Mesendoderm (in vitro differentiated cells): ENCODE results near the gene MAP4K1.
"Not testable (repeated sequence)": the region's sequence is repeated elsewhere in the genome, so short reads cannot be mapped to it uniquely, and the experiment has no call there.

Experiments used
- DNase-seq: peaks from one replicate; pipeline ENCODE4 v3.0.0; 2013
- H2AK5ac ChIP-seq: 2 replicates; pipeline ENCODE4 v1.6.1; 2013; ENCODE audit warnings: low read length, inconsistent platforms
- H2BK120ac ChIP-seq: 2 replicates; pipeline ENCODE4 v1.6.1; 2013; ENCODE audit warnings: low read depth, mild to moderate bottlenecking, low read length, moderate library complexity, mixed read lengths
- H2BK15ac ChIP-seq: replicated peaks from 2 replicates; pipeline ENCODE4 v1.6.1; 2013; ENCODE audit warnings: low read depth, mild to moderate bottlenecking, moderate library complexity
- H2BK5ac ChIP-seq: 2 replicates; pipeline ENCODE4 v1.6.1; 2013; ENCODE audit warnings: low read length, inconsistent platforms
- H3K18ac ChIP-seq: 2 replicates; pipeline ENCODE4 v1.6.1; 2013; ENCODE audit warnings: mild to moderate bottlenecking, low read length, mixed read lengths
- H3K23ac ChIP-seq: one replicate; pipeline ENCODE4 v1.6.1; 2013; ENCODE audit warnings: low read length
- H3K27ac ChIP-seq: 2 replicates; pipeline ENCODE4 v1.5.1; 2013; ENCODE audit warnings: low read depth, mild to moderate bottlenecking, inconsistent platforms, low read length, moderate library complexity
- H3K27me3 ChIP-seq: 2 replicates; pipeline ENCODE4 v1.6.1; 2013; ENCODE audit warnings: low read length, control low read depth, mild to moderate bottlenecking, inconsistent platforms; ENCODE audit not compliant: insufficient read depth, poor library complexity
- H3K36me3 ChIP-seq: 2 replicates; pipeline ENCODE4 v1.6.1; 2013; ENCODE audit warnings: low read length, inconsistent platforms; ENCODE audit not compliant: control insufficient read depth, insufficient read depth
- H3K4ac ChIP-seq: one replicate; pipeline ENCODE4 v1.6.1; 2013; ENCODE audit warnings: low read depth, mild to moderate bottlenecking, low read length, moderate library complexity
- H3K4me1 ChIP-seq: 2 replicates; pipeline ENCODE4 v1.6.1; 2013; ENCODE audit warnings: low read depth, low read length, inconsistent platforms; ENCODE audit not compliant: control insufficient read depth
- H3K4me2 ChIP-seq: 2 replicates; pipeline ENCODE4 v1.6.1; 2013; ENCODE audit warnings: low read length
- H3K4me3 ChIP-seq: 2 replicates; pipeline ENCODE4 v1.5.1; 2013; ENCODE audit warnings: mild to moderate bottlenecking, low read length
- H3K56ac ChIP-seq: one replicate; pipeline ENCODE4 v1.6.1; 2013; ENCODE audit warnings: low read length
- H3K79me1 ChIP-seq: 2 replicates; pipeline ENCODE4 v1.6.1; 2013; ENCODE audit warnings: low read length, inconsistent platforms
- H3K79me2 ChIP-seq: 2 replicates; pipeline ENCODE4 v1.6.1; 2013; ENCODE audit warnings: mild to moderate bottlenecking, low read length; ENCODE audit not compliant: control insufficient read depth, insufficient read depth
- H3K9ac ChIP-seq: 2 replicates; pipeline ENCODE4 v1.6.1; 2013; ENCODE audit warnings: low read length, inconsistent platforms
- H4K5ac ChIP-seq: one replicate; pipeline ENCODE4 v1.6.1; 2013; ENCODE audit warnings: low read length
- H4K8ac ChIP-seq: one replicate; pipeline ENCODE4 v1.6.1; 2013; ENCODE audit warnings: low read depth, mild to moderate bottlenecking, control low read depth, low read length, moderate library complexity
- WGBS: extraction: QIAGEN DNeasy Blood & Tissue Kit; methylation state at CpG from one replicate; pipeline ENCODE4 v1.1.7; 2013; ENCODE audit warnings: low lambda C conversion rate, missing lambda C conversion rate; ENCODE audit not compliant: insufficient coverage; ENCODE audit errors: extremely low coverage; 5-methylcytosine and 5-hydroxymethylcytosine counted together

MAP4K1 gene

GRCh38 chr19:38583219-38583984, 34.4 kb downstream of the MAP4K1 start:
- H3K27ac ChIP-seq = no peak overlapping the region
- no CpG with 5 or more reads among the region's 14 CpGs for WGBS
- H3K79me1 ChIP-seq = no peaks in the 10 kb centered on the region
- H3K18ac ChIP-seq = no peak overlapping the region
- H3K79me2 ChIP-seq = no peaks in the 10 kb centered on the region
- no peak for DNase-seq
- no peak overlapping the region for H2BK15ac ChIP-seq
- no peak overlapping the region for H4K5ac ChIP-seq
- no peaks in the 10 kb centered on the region for H3K36me3 ChIP-seq
- no peak overlapping the region for H3K9ac ChIP-seq
- no peak overlapping the region for H3K23ac ChIP-seq
- H3K4ac ChIP-seq = no peak overlapping the region
- H2AK5ac ChIP-seq = no peak overlapping the region
- no peak overlapping the region for H3K4me3 ChIP-seq
- no peak overlapping the region for H2BK5ac ChIP-seq
- H4K8ac ChIP-seq = no peak overlapping the region
- no peak overlapping the region for H3K4me2 ChIP-seq
- H3K56ac ChIP-seq = no peak overlapping the region
- H2BK120ac ChIP-seq = no peak overlapping the region
- H3K4me1 ChIP-seq = no peaks in the 10 kb centered on the region
- H3K27me3 ChIP-seq = no peaks in the 10 kb centered on the region

- H2BK15ac ChIP-seq = no peak overlapping the region
- H3K79me1 ChIP-seq = no peaks in the 10 kb centered on the region
- no peak overlapping the region for H3K56ac ChIP-seq
- H4K5ac ChIP-seq = no peak overlapping the region
- H3K4me2 ChIP-seq = no peak overlapping the region
- no peak overlapping the region for H4K8ac ChIP-seq
- no peak overlapping the region for H3K27ac ChIP-seq
- H3K27me3 ChIP-seq = no peaks in the 10 kb centered on the region
- no peak overlapping the region for H3K4me3 ChIP-seq
- no peak overlapping the region for H2AK5ac ChIP-seq
- no peak overlapping the region for H2BK120ac ChIP-seq
- no peak for DNase-seq
- WGBS = no CpG with 5 or more reads among the region's 15 CpGs
- H3K9ac ChIP-seq = no peak overlapping the region
- no peak overlapping the region for H3K18ac ChIP-seq
- no peak overlapping the region for H3K4ac ChIP-seq
- H3K36me3 ChIP-seq = no peaks in the 10 kb centered on the region
- H3K79me2 ChIP-seq = no peaks in the 10 kb centered on the region
- no peaks in the 10 kb centered on the region for H3K4me1 ChIP-seq
- H3K23ac ChIP-seq = no peak overlapping the region
- H2BK5ac ChIP-seq = no peak overlapping the region
Measured at GRCh38 chr19:38580080-38580479, 37.7 kb downstream of the MAP4K1 start.

- not testable (repeated sequence) for H3K36me3 ChIP-seq, H3K18ac ChIP-seq, H3K4me3 ChIP-seq, H3K23ac ChIP-seq, H4K8ac ChIP-seq, H2BK5ac ChIP-seq, H4K5ac ChIP-seq, H2AK5ac ChIP-seq, H3K9ac ChIP-seq, DNase-seq, H3K27me3 ChIP-seq, H2BK15ac ChIP-seq, H3K79me1 ChIP-seq, H3K4ac ChIP-seq, H3K4me1 ChIP-seq, H3K56ac ChIP-seq, H3K27ac ChIP-seq, H3K4me2 ChIP-seq, H3K79me2 ChIP-seq, H2BK120ac ChIP-seq
- WGBS = no CpG with 5 or more reads among the region's 6 CpGs
Measured at GRCh38 chr19:38579304-38579703, 38.4 kb downstream of the MAP4K1 start.

GRCh38 chr19:38577826-38578225, 39.9 kb downstream of the MAP4K1 start:
- Histone ChIP-seq H4K8ac (no peak overlapping the region), H2AK5ac (no peak overlapping the region), H3K23ac (no peak overlapping the region), H3K4me2 (no peak overlapping the region), H3K18ac (no peak overlapping the region), H3K4me3 (no peak overlapping the region), H3K79me1 (no peaks in the 10 kb centered on the region), H3K27me3 (no peaks in the 10 kb centered on the region), H2BK120ac (no peak overlapping the region), H4K5ac (no peak overlapping the region), H3K4me1 (no peaks in the 10 kb centered on the region), H3K27ac (no peak overlapping the region), H2BK5ac (no peak overlapping the region), H3K4ac (no peak overlapping the region), H3K36me3 (no peaks in the 10 kb centered on the region), H3K79me2 (no peaks in the 10 kb centered on the region), H2BK15ac (no peak overlapping the region), H3K9ac (no peak overlapping the region), H3K56ac (no peak overlapping the region)
- DNase-seq = no peak
- no CpG with 5 or more reads among the region's 11 CpGs for WGBS

GRCh38 chr19:38571682-38572081, 46.1 kb downstream of the MAP4K1 start:
- Histone ChIP-seq H3K4ac (no peak overlapping the region), H3K36me3 (no peaks in the 10 kb centered on the region), H2BK5ac (no peak overlapping the region), H3K79me1 (no peaks in the 10 kb centered on the region), H4K5ac (no peak overlapping the region), H2BK120ac (no peak overlapping the region), H3K4me1 (no peaks in the 10 kb centered on the region), H4K8ac (no peak overlapping the region), H3K18ac (no peak overlapping the region), H2BK15ac (no peak overlapping the region), H3K9ac (no peak overlapping the region), H3K23ac (no peak overlapping the region), H2AK5ac (no peak overlapping the region), H3K4me3 (no peak overlapping the region), H3K27me3 (no peaks in the 10 kb centered on the region), H3K79me2 (no peaks in the 10 kb centered on the region), H3K27ac (no peak overlapping the region), H3K56ac (no peak overlapping the region), H3K4me2 (no peak overlapping the region)
- WGBS = no CpG with 5 or more reads among the region's 2 CpGs
- no peak for DNase-seq
